NCI-H510A treated with DMSO at 0.1 percent for 48 hours (cell line): ENCODE measurements around the gene SH2D3A.

ENCODE experiments used
- DNase-seq: peaks from one replicate; lab custom pipeline; 2025; lab: John Stamatoyannopoulos, UW

Gene SH2D3A

DNA sequence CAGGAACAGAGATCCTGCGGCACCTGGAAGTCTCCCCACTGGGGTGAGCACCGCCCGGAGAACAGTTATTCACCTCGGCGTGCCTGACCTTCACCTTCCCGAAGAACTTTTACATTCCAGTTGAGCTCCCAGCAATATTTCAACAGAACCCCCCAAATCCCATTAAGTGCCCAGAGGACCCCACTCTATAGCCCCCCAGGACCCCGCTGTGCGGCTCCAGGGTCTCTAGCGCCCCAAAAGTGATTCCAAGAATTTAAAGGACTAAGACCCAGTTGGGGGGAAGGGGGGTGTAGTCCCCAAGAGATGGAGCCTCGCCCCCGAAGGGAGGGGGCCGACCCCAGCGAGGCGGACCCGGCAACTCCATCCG, 30.3 kb downstream of the SH2D3A start:
- DNase-seq: no peak

DNA sequence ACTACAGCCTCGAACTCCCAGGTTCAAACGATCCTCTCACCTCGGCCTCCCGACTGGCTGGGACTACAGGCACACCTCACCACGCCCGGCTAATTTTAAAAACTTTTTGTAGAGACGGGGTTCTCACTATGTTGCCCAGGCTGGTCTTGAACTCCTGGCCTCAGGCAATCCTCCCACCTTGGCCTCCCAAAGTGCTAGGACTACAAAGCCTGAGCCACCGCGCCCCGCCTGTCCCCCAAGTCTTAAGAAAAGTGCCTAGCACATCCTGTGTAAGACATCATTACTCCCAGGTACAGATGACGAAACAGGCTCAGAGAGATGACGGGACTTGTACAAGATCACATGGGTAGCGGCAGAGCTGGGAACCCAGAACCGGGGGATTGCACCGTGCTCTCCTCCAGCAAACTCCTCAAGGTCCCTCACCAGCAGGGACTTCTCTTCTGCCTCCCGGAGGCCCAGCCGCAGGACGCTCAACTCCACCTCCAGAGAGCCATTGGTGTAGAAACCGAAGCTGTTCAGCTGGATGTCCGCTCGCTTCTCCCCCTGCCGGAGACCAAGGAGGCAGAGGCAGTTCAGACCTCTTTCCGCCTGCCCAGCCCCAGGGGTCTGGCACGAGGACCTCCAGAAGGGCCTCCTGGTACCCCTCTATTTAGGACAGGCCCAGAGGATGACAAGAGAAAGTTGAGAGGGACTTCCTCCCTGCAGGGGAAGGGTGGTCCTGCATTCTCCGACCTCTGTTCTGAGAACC, 30.9 kb downstream of the SH2D3A start:
- peak; percentile 73 for DNase-seq

DNA sequence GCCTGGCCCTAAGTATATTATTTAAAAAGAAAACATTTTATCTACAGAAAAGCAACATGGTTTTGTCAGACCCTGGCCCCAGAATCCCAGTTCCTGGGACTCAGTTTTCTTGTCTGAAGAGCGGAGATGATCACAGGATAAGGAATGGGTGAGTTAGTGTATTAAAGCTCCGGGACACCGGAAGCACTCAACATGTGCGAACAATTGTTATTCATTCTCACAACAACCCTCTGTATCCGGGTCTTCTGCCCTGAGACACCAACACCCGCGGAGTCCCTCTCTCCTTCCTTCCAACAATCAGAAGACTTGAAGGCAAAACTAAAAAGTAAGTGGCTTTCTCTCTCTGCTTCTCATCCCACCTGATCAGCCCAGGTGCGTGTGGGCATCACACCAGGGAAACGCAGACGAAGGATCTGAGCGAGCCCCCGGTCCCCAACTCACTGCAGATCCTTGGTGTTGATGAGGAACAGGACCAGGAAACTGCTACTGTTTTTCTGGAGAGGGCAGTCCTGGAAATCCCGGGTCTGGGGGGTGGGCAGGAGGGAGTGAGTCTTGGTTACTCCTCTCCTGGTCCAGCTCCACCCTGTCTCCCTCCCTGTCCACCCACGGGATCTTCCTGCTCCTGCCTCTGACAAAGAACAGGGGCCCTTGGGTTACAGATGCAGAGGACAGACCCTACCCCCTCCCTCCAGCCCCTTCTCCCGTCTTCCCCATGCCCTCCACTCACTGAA, 31.9 kb downstream of the SH2D3A start:
- DNase-seq: no peak

DNA sequence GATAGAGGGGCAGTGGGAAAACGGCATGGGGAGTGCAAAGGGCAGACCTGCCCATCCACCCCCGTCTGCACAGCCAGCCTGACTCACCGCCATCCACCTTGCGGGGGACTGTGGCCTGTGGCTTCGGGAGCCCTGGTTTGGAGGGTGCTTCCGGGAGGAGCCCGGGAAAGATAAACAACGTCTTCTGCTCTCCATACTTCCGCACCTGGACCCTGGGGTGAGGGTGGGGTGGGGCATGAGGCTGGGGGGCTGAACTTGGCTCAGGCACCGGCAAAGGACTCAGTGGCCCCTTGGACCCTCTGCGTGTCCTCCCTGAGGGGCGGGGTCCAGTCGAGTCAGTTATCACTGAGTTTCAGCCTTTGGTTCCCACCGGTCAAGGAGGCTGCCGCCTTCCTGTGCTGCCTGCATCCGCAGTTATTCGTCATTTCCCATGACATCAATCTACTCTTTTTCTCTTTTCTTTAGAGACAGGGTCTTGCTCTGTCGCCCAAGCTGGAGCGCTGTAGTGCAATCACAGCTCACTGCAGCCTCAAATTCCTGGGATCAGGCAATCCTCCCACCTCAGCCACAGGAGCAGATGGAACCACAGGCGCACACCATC, 33.0 kb downstream of the SH2D3A start:
- DNase-seq: no peak

DNA sequence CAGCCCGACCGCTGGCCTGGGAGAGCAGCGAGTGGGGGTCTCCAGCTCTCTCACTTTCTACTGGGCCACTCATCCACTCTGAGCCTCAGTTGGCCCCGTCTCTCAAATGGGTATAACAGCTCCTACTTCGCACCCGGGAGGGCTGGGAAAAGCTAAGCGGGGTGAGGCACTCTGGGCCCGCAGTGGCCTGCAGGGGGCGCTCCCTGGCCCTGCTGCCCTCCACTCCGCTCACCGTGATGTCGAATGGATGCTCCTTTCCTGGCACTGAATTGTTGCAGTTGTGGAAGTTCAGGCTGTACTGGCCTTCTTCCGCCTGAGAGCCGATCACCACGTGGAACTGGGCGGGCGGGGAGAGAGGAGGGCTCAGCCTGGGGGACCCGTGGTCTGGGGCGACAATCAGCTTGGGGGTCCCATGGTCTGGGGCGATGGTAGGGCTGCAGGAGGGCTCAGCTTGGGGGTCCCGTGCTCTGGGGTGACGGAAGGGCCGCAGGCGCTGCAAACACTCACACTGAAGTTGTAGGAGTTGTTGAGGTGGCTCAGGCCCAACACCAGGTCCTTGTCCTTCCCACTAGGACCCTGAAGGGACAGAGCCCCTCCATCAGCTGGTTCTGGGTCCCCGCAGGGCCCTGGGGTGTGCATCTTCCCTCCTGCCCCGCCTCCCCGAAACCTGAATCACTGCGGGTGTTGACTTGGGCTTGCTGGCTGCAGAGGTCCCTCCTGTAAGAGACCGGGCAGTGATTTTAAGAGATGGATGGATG, 33.7 kb downstream of the SH2D3A start:
- DNase-seq: no peak

DNA sequence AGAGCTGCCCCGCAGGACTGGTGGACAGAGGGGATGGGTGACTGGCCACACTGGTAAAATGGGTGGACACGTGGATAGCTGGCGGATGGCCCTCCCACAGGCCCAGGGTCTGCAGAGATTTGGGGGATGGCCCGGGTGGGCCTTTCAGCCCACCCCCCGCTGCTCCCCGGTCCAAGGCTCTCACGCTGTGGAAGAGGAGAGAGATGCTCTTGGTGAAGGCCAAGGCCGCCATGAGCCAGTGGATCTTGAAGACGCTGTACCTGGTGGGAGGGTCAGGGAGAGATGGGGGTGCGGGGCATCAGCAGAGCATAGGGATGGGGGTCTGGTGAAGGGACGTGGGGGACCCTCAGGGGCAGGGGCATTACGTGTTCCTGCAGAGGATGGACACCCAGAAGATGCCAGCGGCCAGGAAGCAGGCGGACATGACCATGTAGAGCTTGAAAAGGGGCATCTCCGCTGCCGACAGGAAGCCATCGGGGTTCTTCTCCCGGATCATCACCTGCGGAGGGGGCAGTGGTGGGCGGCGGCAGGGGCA, 34.4 kb downstream of the SH2D3A start:
- no peak for DNase-seq

DNA sequence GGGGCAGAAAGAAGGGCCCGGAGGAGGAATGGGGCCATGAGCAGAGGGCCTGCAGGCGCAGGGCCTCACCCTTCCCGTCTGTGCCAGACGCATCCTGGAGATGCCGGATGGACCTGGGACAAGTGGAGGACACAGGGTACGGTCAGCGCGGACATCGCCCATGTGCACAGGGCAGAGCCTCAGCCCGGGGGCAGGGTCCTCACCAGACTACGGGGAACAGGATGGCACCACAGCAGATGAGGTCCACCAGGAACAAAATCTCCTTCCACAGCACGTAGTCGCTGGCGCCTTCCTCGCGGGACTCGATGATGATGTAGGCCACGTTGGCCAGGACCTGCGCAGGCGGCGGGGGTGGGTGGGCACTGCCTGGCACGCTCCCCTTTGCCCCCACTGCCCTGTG, 35.4 kb downstream of the SH2D3A start:
- DNase-seq: no peak

DNA sequence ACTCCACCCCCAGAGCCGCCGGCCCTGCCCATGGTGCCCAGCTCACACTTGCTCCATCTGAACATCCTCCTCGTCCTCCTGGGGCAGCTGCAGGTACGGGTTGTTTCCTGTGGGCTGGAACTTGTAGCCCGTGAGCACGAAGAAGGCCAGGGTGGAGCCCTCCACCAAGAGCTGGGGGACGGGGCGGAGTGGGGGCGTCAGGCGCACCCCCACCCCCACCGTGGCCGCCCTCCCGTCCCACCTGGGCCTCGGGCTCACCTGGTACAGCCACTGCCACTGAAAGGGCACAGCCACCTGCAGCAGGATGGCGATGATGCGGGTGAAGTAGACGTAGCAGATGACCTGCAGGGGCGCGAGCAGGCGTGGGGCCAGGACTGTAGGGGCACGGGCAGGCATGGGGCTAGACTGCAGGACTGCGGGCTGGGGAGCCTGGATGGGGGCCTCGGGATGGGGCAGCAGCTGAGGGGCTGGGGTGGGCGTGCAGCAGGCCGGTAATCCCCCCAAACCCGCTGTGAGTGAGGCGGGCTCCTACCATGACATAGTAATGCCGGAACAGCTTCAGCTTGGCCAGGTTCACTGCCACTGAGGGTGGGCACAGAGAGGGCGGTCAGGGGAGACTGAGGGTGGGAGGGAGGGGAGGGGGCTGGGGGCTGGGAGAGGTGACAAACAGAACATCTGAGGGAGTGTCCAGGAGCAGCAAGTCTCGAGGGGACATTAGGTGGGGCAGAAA, 36.1 kb downstream of the SH2D3A start:
- DNase-seq: no peak

DNA sequence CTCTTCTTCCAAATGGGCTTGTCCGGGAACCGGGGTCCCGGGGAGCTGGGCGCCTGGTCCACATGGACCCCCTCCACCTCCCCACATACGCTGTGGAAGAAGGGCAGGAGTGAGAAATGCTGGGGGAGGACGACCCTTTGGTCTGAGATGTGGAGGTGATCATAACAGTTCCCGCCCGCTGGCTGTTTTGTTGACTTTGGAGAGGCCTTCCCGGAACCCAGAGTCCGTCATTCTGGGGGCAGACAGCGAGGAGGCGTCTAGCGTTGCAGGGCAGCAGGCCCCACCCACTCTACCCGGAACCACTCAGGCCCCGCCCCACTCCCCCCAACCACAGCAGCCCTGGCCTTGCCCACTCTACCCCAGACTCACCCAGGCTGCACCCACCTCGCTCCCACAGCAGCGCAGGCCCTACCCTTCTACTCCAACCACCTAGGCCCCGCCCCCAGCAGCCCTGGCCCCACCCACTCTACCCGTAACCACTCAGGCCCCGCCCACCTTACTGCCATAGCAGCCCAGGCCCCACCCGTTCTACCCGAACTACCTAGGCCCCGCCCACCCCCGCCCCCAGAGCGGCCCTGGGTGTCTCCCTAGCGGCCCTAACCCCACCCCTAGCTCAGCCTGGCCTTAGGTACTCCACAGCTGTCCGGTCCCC, 37.0 kb downstream of the SH2D3A start:
- no peak for DNase-seq

DNA sequence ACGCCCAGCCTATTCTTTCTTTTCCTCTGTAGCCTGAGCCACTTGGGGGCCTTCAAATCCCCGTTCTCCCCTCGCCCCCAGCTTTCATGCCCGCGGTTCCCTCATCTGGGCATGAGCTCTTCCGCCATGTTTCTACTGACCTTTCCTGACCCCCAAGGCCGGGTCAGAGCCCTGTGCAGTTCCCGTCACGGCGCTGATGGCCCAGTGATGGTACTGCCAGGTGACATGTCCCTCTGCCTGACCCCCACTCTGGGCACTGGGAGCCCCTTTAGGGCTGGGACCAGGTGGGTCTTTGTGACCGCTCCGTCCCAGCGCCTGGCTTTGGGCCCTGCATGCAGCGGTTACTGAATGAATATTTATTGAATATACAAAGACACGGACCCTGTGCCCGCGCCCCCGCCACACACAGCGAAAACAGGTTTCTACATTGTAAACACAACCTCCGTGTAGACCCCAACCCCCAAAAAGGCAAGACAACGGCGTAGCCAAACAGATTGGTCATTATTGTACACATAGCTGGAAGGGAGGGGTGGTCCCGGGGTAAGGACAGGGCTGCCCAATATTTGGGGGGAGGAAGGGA, 37.6 kb downstream of the SH2D3A start:
- no peak for DNase-seq

DNA sequence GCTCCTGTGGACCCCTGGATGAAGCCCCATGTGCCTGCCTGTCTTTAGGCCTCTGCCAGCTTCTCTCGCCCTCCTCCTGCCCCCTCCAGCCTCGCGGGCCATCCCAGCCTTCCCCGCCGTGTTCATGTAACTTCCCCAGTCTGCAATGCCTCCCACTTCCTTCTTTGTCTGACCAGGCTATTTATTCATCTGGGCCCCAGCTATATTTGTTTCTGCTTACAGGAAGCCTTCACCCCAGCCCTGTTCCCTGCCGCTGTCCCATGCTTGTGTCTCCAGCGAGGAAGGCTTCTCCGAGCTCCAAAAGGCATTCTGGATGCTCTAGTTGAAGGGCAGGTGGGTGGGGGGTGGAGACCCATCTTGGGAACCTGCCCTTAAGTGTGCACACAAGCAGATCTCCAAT, 38.9 kb downstream of the SH2D3A start:
- DNase-seq: no peak

DNA sequence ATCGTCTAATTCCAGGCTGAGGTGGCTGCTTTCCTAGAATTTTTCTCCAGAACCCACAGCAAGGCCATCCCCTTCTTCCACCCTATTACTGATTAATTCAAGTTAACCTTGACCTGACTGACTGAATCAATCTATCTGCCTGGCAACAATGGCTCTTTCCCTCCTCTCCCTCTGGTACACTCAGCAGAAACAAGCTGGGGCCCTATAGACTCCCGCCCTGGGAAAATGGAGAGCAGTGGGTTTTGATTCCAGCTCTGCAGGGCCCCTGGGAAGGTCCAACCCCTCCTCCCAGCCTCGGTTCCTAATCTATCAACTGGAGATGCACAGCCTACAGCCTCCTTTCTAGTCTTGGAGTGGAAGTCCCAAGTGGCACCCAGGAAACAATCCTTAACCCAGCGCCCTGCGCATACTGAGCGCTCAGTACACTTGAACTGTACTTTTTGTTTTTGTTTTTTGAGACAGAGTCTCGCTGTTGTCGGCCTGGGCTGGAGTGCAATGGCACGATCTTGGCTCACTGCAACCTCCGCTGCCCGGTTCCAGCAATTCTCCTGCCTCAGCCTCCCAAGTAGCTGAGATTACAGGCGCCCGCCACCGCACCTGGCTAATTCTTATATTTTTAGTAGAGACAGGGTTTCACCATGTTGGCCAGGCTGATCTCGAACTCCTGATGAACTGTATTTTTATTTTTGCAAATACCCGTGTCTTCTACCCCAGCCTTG, 41.6 kb downstream of the SH2D3A start:
- DNase-seq: no peak

DNA sequence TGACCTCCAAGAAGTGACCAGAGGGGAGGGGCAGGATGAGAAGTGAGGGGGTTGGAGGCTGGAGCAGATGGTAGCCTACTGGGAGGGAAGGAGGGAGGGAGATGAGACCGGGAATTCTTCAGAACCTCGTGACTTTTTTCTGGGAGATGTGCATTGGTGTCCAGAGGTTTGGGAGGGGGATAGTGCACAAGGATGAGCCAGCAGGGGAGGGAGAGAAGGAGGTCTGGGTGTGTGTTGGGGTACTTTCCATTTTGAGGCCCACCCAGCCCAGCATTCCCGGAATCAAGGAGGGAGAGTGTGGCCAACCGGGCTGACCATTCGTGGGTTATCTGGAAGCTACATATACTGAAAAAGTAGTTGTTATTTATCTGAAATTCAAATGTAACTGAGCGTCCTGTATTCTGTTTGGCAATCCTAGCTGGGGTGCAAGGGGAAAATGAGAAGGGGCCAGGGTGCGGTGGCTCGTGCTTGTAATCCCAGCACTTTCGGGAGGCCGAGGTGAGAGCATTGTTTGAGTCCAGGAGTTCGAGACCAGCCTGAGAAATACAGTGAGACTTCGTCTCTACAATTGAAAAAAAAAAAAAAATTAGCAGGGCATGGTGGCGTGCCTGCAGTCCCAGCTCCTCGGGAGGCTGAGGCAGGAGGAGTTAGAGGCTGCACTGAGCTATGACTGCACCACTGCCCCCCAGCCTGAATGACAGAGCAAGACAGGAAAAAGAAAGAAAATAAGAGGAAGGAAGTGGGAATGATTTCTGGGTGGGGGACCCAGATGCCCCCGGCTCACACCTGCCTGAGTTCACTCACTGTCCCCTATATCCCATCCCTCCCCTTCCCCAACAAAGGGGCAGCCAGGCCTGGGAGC, 42.4 kb downstream of the SH2D3A start:
- no peak for DNase-seq

DNA sequence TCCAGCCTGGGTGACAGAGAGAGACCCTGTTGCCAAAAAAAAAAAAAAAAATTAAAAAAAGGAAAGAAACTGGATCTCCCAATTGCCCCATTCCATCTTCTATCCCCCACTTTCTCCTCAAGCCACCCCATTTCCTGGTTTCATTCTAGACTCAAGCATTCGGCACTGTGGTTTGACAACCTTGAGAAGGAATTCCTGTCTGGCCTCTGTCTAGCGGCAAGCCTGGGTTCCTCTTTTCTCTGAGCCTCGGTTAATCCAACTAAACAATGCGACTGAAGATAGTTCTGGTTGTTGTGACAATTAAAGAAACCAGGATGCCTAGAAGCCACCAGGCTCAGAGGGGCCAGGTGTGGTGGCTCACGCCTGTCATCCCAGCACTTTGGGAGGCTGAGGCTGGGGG, 43.5 kb downstream of the SH2D3A start:
- DNase-seq: no peak

DNA sequence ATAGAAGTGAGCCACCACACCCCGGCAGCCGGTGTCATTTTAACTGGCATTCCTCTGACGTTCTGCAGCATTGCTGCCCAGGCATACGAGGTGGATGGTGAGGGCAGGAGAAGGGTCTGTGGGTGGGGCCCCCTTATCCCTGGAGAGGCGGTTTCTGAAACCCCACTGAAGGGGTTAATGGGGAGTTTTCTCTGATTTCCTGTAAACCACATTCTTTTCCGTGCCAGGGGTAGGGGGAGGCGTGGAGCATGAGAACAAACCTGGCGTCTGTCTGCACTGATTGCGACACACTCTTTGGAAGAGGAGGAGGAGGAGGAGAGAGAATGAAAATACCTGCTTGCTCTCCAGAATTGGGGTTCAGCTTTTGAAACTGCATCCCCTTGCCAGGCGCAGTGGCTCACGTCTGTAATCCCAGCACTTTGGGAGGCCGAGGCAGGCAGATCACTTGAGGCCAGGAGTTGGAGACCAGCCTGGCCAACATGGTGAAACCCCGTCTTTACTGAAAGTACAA, 44.1 kb downstream of the SH2D3A start:
- DNase-seq: no peak

DNA sequence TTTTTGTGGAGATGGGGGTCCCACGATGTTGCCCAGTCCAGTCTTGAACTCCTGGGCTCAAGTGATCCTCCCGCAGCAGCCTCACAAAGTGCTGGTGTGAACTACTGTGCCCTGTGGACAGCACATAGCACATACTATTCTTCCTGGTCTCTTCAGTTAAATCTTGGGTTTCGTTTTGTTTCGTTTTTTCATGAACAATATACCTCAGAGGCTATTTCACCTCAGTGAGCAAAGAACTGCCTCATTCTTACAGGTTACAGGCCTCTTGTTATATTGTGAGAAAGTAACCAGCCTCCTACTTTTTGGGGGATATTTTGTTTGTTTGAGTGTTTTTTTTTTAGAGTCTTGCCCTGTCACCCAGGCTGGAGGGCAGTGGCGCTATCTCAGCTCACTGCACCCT, 45.5 kb downstream of the SH2D3A start:
- DNase-seq: no peak

DNA sequence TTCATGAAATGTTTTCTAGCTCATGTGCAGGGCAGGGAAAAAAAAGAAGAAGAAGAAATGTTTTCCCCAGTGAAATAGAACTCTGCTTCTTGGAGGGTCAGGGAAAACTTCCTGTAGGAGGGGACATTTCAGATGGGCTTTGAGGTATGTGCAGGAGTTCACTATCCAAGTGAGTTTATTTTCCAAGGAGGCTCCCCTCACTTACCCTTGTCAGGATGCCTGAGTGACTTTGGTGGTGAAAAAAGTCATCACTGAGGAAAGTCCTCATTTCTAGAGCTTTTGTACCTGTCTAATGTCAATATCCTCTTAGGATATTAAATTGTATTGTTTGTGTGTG, 46.1 kb downstream of the SH2D3A start:
- DNase-seq: no peak

DNA sequence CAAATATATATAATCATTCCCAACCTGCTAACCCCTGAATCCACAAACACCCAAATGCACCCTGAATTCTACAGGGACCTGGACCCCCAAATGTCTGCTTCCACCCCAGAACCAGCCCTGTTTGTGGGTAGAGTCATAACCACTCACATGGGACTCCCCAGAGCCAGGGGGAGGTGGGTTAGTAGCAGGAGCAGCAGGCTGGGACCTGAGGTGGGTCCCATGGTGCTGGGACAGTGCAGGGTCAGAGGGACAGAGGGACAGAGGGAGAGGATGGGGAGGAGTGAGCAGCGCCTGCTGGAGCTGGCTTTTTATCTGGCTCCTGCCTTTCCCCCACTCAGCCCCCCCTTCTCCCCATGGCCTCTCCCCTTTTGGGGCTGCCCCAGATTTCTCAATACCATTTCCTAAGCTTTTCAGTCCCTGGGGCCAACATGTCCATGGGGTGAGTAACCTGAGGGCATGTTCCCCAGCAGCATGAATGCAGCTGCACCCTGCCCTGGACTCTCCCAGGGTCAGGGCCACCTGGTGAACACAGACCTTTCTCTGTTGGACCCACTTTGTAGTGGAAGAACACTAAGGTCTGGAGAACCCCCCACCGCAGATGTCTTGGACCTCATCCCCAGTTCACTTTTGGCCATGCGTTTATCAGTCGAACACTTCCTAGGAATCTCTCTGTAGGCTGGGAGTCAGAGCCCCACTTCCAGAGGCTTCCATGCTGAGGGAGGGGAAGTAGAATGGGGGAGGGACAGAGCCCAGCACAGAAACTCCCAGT, 46.7 kb downstream of the SH2D3A start, which contains the start of gene C3:
Gene C3, minus strand, starts transcription at position 282 of the 769 bp plus-strand sequence. Its CDS starts 61 bp downstream, at position 221.
- DNase-seq: no peak
